ENCODE measurements around the gene FBXO8.

- no peak for TF ChIP-seq CTCF (conservative IDR thresholded peaks at IDR 0.05)
- TF ChIP-seq EZH2 (IDR thresholded peaks at IDR 0.05; ENCODE audit: low read depth): no peak
Observed at GRCh38 chr4:174241162-174241561, 42.3 kb downstream of the FBXO8 start.
